GM18858 (cell line): ENCODE results near the gene NEU4.
"Not testable (repeated sequence)": the region's sequence is repeated elsewhere in the genome, so short reads cannot be mapped to it uniquely, and the experiment has no call there.

Source experiments
- ATAC-seq: cut with Tn5 transposase; IDR thresholded peaks from one replicate; pipeline ENCODE4 v1.9.1; 2021; ENCODE audit not compliant: unreplicated experiment

The NEU4 gene

DNA sequence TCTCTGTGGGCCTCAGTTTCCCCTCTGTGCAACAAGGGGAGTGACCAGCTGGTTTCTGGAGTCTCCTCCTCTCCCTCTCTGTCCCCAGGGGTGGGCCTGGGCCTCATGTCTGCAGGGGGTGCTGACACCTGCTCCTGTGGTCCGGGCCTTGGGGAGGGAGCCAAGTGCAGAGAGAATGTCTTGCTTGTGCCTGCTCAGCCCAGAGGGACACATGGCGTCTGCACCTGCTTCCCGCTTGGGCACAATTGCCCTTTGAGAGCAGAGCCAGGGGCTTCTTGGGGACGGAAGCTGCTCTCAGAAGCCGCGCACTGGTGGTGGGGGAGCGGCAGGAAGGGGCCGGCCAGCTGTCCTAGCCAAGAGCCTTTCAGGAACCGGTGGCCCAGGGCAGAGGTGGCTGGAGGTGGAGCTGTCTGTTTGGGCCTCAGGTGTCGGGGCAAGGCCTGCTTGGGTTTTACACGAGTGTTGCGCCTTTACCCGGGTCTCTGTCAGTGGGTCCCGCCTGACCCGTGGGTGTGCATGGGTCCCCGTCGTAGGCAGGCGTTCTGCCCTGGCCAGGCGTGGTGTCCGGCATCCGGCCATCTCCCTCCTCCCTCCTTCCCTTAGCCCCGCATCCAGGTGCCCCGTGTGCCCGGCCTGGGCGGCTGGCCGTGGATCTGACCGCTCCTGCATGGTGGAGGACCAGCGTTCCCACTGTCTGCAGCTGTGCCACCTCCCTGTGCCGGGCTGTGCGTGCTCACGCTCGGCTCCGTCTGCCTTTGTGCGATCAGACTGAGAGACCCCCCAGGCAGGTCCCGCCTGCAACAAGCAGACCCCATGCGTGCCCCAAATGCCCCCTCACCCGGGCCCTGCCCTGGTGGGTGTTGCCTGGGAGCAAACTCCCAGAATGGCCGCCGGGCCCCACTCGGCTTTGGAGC is 4.0 kb downstream of the NEU4 start:
- ATAC-seq: no peak

- no peak for ATAC-seq
Observed at GRCh38 chr2:241813644-241814392, 4.8 kb downstream of the NEU4 start.

DNA sequence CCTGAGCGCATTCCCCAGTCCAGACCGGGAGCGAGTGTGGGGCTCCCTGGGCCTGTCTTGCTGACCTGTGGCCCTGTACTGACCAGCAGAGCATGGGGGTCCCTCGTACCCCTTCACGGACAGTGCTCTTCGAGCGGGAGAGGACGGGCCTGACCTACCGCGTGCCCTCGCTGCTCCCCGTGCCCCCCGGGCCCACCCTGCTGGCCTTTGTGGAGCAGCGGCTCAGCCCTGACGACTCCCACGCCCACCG is 5.3 kb downstream of the NEU4 start:
- no peak for ATAC-seq

DNA sequence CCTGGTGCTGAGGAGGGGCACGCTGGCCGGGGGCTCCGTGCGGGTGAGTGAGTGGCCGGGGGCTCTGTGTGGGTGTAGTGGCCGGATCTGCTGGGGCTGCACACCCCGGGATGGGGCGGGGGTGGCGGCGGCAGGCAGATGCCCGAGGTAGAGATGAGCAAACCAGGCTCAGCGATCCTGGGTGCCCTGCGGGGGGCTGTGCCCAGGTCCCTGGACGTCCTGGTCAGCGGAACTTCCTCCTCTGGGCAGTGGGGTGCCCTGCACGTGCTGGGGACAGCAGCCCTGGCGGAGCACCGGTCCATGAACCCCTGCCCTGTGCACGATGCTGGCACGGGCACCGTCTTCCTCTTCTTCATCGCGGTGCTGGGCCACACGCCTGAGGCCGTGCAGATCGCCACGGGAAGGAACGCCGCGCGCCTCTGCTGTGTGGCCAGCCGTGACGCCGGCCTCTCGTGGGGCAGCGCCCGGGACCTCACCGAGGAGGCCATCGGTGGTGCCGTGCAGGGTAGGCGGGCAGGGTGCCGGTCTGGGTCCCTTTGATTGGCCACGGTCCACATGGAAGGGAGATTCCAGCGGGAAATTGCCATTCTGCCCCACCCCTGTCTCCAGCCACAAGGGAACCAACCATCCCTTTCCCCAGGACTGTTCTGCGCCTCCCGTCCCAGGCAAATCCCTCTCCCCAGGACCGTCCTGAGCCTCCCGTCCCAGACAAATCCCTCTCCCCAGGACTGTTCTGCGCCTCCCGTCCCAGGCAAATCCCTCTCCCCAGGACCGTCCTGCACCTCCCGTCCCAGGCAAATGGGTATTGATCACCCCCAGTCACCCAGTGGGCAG is 5.9 kb downstream of the NEU4 start:
- ATAC-seq: no peak

GRCh38 chr2:241815477-241816430 is 6.8 kb downstream of the NEU4 start:
- no peak for ATAC-seq

- no peak for ATAC-seq
Observed at GRCh38 chr2:241816431-241817121, 7.6 kb downstream of the NEU4 start.

- ATAC-seq: no peak
Observed at GRCh38 chr2:241817126-241817820, 8.3 kb downstream of the NEU4 start.

GRCh38 chr2:241817821-241818215 is 8.8 kb downstream of the NEU4 start:
- ATAC-seq: not testable (repeated sequence)

GRCh38 chr2:241818229-241818942 is 9.4 kb downstream of the NEU4 start:
- no peak for ATAC-seq

DNA sequence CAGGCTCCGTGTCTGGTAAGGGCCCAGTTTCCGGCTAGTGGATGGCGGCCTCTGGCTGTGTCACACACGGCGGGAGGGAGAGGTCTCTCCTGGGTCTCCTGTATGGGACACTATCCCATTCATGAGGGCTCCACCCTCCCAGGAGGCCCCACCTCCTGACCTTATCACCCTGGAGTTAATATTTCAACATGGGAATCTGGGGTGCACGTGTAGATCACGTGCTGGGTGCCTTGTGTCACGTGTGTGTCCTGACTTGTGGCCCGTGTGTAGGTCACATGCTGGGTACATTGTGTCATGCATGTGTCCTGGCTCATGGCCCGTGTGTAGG is 9.9 kb downstream of the NEU4 start:
- no peak for ATAC-seq

- not testable (repeated sequence) for ATAC-seq
Observed at GRCh38 chr2:241819947-241820624, 11.1 kb downstream of the NEU4 start.

DNA sequence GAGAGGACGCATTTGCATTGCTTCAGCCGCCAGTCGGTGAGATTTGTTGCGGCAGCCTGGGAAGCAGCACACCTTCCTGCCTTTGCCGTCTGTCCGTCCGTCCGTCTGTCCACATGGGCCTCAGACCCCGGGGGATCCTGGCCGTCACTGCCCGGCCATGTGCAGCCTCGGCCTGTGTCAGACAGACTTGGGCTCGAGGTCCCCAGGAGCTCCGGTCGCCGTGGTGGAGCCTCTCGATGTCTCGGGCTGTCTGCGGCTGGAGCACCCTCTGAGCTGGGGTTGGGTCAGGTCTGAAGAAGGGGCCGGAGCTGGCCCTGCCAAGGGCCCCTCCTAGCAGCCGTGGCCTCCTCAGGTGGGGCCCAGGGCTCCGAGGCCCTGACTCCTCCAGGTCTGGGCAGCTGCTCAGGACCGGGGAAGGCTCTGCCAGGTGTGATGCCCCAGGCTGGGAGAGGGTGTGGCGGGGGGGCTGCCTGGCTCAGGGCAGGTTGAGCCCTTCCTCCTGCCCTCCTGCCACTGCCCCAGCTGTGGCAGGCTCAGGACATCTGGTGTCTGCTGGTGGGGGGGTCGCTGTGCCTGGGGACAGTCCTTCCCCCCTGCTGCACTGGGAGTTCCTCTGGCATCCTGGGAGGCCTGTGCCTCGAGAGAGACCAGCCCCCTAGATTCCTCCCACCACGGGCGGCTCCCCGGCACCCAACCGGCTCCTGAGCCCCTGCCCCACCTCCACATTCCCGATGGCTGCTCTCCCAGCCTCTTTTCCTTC is 11.8 kb downstream of the NEU4 start:
- ATAC-seq: no peak

DNA sequence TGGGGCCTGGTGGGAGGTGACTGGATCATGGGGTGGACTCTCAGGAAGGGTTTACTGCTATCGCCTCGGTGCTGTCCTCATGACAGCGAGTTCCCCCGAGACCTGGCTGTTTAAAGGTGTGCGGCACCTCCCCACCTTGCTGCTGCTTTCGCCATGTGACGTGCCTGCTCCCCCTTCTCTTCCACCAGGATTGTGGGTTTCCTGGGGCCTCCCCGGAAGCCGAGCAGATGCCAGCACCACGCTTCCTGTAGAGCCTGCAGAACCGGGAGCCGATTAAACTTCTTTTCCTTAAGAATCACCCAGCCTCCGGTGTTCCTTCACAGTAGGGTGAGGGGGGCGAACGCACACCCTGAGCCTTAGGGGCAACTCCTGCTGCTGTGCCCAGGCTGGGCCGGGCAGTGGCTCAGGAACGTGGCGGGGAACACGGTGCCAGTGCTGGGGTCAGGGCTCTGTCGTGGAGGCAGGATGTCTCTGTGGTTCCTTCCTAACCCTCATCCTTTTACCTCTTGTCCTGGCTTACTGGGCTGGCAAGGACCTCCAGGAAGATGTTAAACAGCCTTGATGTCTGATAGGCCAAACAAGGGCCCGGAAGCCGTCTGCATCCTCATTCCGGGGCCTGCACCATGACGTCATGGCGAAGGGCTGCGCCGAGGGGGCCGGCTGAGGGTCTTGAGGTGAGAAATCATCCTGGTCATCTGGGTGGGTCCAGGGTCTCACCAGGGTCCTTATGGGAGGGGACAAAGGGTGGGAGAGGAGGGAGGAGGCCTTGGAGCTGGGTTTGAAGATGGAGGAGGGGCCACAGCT is 12.7 kb downstream of the NEU4 start:
- ATAC-seq: no peak

GRCh38 chr2:241822264-241822623 is 13.3 kb downstream of the NEU4 start:
- no peak for ATAC-seq

- ATAC-seq: not testable (repeated sequence)
Observed at GRCh38 chr2:241823531-241824437, 14.8 kb downstream of the NEU4 start.

GRCh38 chr2:241827394-241827793 is 18.4 kb downstream of the NEU4 start:
- ATAC-seq: no peak
